Subcutaneous abdominal adipose tissue (tissue), 5 donors: ENCODE measurements around the gene VPS33B.
"Not testable (repeated sequence)": the region's sequence is repeated elsewhere in the genome, so short reads cannot be mapped to it uniquely, and the experiment has no call there.

Experiments
- H3K27ac ChIP-seq: one replicate; pipeline ENCODE4 v1.7.0; 2013; ENCODE audit warnings: low read depth, mild to moderate bottlenecking, inconsistent platforms, low read length, moderate library complexity
- H3K27me3 ChIP-seq, 5 donors: one replicate each; pipeline ENCODE4 v1.7.0; 2013; ENCODE audit warnings: low read length in 5 of 5, inconsistent platforms in 1 of 5; ENCODE audit not compliant: control insufficient read depth in 5 of 5, insufficient read depth in 4 of 5
- H3K36me3 ChIP-seq, 5 donors: one replicate each; pipeline ENCODE4 v1.7.0; 2013; ENCODE audit warnings: low read length in 5 of 5; ENCODE audit not compliant: control insufficient read depth in 5 of 5, insufficient read depth in 5 of 5
- H3K4me1 ChIP-seq, 5 donors: one replicate each; pipeline ENCODE4 v1.7.0; 2013; ENCODE audit warnings: low read length in 5 of 5, mild to moderate bottlenecking in 3 of 5, moderate library complexity in 1 of 5; ENCODE audit not compliant: control insufficient read depth in 5 of 5, insufficient read depth in 5 of 5
- H3K4me3 ChIP-seq, 5 donors: one replicate each; pipeline ENCODE4 v1.7.0; 2013; ENCODE audit warnings: low read length in 5 of 5, low read depth in 1 of 5
- H3K9ac ChIP-seq, 5 donors: one replicate each; pipeline ENCODE4 v1.7.0; 2013; ENCODE audit warnings: low read length in 5 of 5, mild to moderate bottlenecking in 4 of 5, moderate library complexity in 3 of 5
- H3K9me3 ChIP-seq, 5 donors: one replicate each; pipeline ENCODE4 v1.7.0; 2013; ENCODE audit warnings: low read length in 5 of 5; ENCODE audit not compliant: control insufficient read depth in 5 of 5
- donor health status: healthy.
- donor health status: healthy.
- donor health status: healthy.
- donor health status: healthy.
- donor health status: healthy.

Gene VPS33B

DNA sequence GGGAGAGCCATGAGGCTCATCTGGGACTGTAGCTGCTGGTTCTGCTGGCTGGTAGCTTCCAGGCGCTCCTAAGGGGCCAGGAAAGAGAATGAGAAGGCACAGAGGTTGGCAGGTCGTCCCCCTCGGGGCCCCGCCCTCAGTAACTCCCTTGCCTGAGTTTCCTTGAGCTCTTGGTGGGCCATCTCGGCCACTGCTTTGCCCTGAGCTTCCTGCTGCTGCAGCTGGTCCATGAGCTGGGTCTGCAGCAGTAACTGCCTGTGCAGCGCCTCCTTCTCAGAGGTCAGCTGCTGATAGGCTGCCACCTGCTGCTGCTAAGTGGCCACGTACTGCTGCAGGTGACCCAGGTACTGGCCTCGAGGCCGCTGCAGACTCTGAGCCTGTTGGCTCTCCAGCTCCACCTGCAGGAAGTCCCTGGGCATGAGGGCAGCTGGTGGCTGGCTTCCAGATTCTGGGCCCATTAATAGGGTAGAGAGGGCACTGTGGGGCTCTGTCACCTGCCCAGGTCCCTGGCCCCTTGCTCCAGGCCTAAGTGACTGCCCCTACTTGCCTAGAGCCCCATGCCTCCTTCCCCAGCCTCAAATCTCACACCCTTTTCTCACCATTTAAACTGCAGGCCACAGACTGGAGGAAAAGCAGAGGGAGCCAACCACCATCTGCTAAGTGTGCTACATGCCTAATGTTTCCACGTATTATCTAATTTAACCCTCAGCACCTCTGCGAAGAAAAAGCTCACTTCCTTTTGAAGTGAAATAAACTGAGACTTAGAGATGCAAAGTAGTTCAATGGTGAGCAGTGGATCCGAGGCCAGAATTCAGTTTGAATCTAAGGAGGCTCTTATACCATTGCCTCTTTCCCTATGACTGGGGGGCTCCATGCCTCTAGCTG, 10.8 kb upstream of the VPS33B start:
- peak overlapping the region in 1 of 5 donors; percentile 9 for H3K4me3 ChIP-seq
- H3K27ac ChIP-seq: no peak overlapping the region
- no peaks in the 10 kb centered on the region for H3K36me3 ChIP-seq
- no peaks in the 10 kb centered on the region for H3K9me3 ChIP-seq
- H3K27me3 ChIP-seq: peaks cover 0 to 15% (median 8%) of the 10 kb centered on the region in 5 donors
- H3K9ac ChIP-seq: no peak overlapping the region
- peaks cover 0 to 4% (median 0%) of the 10 kb centered on the region in 5 donors for H3K4me1 ChIP-seq

DNA sequence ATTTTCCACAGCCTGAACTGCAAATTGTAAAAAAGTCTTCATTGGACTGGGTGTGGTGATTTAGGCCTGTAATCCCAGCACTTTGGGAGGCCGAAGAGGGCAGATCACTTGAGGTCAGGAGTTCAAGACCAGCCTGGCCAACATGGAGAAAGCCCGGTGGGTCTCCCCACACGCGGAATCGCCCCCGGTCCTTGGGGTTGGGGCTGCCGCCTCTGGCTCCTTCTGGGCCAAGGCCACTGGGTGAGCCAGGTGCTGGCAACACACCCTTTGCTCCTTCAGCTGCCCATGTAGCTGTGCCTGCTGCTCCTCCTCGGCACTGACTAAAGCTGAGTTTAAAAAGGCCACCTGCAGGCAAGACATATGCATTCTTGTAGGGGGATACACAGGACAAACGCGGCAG, 9.4 kb upstream of the VPS33B start:
- no peaks in the 10 kb centered on the region for H3K36me3 ChIP-seq
- no peak overlapping the region for H3K27ac ChIP-seq
- no peaks in the 10 kb centered on the region for H3K9me3 ChIP-seq
- no peak overlapping the region for H3K9ac ChIP-seq
- H3K27me3 ChIP-seq: peaks cover 0 to 13% (median 7%) of the 10 kb centered on the region in 5 donors
- H3K4me3 ChIP-seq: no peak overlapping the region
- peaks cover 0 to 4% (median 0%) of the 10 kb centered on the region in 5 donors for H3K4me1 ChIP-seq

DNA sequence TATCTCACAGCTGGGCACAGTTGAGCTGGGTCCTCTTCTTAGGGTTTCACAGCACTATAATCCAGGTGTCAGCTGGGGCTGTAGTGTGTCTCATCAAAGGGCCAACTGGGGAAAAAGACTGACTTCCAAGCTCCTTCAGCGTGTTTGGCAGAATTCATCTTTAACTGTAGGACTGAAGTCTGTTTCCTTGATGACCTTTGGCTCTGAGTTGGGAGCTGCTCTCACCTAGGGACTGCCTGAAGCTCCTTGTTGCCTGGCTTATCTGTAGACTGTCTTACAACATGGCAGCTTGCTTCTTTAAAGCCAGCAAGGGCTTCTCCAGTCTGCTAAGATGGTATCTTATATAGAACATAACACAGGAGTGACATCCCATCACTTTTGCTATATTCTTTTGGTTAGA, 5.3 kb upstream of the VPS33B start:
- H3K36me3 ChIP-seq: no peaks in the 10 kb centered on the region
- H3K9me3 ChIP-seq: no peaks in the 10 kb centered on the region
- H3K4me3 ChIP-seq: no peak overlapping the region
- H3K27me3 ChIP-seq: no peaks in the 10 kb centered on the region
- peaks cover 0 to 5% (median 4%) of the 10 kb centered on the region in 5 donors for H3K4me1 ChIP-seq
- H3K9ac ChIP-seq: no peak overlapping the region
- H3K27ac ChIP-seq: no peak overlapping the region

DNA sequence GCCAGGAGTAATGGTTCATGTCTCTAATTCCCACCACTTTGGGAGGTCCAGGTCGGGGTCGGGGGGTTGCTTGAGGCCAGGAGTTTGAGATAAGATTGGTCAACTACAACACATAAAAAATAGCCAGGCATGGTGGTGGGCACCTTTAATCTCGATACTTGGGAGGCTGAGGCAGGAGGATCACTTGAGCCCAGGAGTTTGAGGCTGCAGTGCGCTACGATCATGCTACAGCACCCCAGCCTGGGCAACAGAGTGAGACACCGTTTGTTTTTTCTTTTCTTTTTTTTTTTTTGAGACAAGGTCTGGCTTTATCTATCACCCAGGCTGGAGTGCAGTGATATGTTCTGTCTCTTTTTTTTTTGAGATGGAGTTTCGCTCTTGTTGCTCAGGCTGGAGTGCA, 1.3 kb upstream of the VPS33B start:
- H3K4me3 ChIP-seq: no peak overlapping the region
- no peak overlapping the region for H3K27ac ChIP-seq
- H3K36me3 ChIP-seq: no peaks in the 10 kb centered on the region
- no peaks in the 10 kb centered on the region for H3K9me3 ChIP-seq
- H3K27me3 ChIP-seq: no peaks in the 10 kb centered on the region
- H3K9ac ChIP-seq: no peak overlapping the region
- H3K4me1 ChIP-seq: peaks cover 4 to 22% (median 21%) of the 10 kb centered on the region in 5 donors

DNA sequence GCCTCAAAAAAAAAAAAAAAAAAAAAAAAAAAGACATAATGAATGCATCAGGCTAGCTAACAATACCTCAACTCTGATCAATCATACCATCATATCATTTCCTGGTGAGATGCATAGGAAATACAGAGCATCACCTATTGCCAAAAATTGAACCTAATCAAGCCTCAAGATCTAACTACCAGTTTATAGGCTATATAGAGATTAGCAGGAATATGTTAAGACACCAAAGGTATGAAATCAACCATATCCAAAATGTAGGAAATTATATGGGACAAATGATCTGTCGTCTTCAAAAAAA, 387 bp upstream of the VPS33B start:
- Histone ChIP-seq H3K27me3 (no peaks in the 10 kb centered on the region), H3K4me1 (peaks cover 4 to 22% (median 21%) of the 10 kb centered on the region in 5 donors), H3K36me3 (peaks cover 0 to 4% (median 0%) of the 10 kb centered on the region in 5 donors), H3K27ac (peak overlapping the region; percentile 46), H3K9ac (peak overlapping the region; percentile 81 to 100 (median 93)), H3K4me3 (peak overlapping the region; percentile 96 to 100 (median 98)), H3K9me3 (no peaks in the 10 kb centered on the region)

GRCh38 chr15:91021516-91022074, 799 bp downstream of the VPS33B start:
- peak overlapping the region; percentile 46 for H3K27ac ChIP-seq
- peaks cover 4 to 22% (median 21%) of the 10 kb centered on the region in 5 donors for H3K4me1 ChIP-seq
- H3K9ac ChIP-seq: peak overlapping the region; percentile 81 to 100 (median 93)
- no peaks in the 10 kb centered on the region for H3K9me3 ChIP-seq
- peak overlapping the region; percentile 96 to 100 (median 98) for H3K4me3 ChIP-seq
- H3K27me3 ChIP-seq: no peaks in the 10 kb centered on the region
- H3K36me3 ChIP-seq: peaks cover 0 to 11% (median 7%) of the 10 kb centered on the region in 5 donors

DNA sequence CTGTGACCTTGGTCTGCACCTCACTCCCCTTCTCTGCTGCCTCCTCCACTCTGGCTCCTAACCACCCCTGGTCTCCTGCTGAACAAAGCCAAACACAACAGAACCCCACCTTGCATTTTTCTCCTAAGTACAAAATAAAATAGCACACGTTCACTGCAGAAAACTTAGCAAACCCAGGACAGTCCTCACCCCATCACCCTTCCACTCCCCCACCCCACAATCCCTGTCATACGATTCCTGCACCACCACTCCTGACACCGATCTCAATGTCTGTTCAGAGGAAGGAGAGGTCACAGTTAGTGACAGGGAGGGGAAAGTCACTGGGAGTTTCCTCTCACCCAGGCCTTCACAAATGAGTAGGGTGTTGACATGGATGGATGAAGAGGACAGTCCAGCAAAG, 4.2 kb downstream of the VPS33B start:
- Histone ChIP-seq H3K4me3 (no peak overlapping the region), H3K9me3 (no peaks in the 10 kb centered on the region), H3K4me1 (peaks cover 4 to 22% (median 21%) of the 10 kb centered on the region in 5 donors), H3K27me3 (no peaks in the 10 kb centered on the region), H3K9ac (peak overlapping the region in 1 of 5 donors; percentile 56), H3K27ac (no peak overlapping the region), H3K36me3 (peaks cover 4 to 34% (median 24%) of the 10 kb centered on the region in 5 donors)

GRCh38 chr15:91017716-91018115, 4.7 kb downstream of the VPS33B start:
- H3K36me3 ChIP-seq: peaks cover 9 to 38% (median 28%) of the 10 kb centered on the region in 5 donors
- no peaks in the 10 kb centered on the region for H3K9me3 ChIP-seq
- peaks cover 4 to 18% (median 17%) of the 10 kb centered on the region in 5 donors for H3K4me1 ChIP-seq
- H3K9ac ChIP-seq: peak overlapping the region in 1 of 5 donors; percentile 42
- H3K27ac ChIP-seq: no peak overlapping the region
- no peak overlapping the region for H3K4me3 ChIP-seq
- H3K27me3 ChIP-seq: no peaks in the 10 kb centered on the region

- H3K4me1 ChIP-seq, H3K27ac ChIP-seq, H3K9me3 ChIP-seq, H3K4me3 ChIP-seq, H3K9ac ChIP-seq, H3K27me3 ChIP-seq: not testable (repeated sequence)
- H3K36me3 ChIP-seq: peaks cover 27 to 71% (median 48%) of the 10 kb centered on the region in 5 donors
Observed at GRCh38 chr15:91013701-91014100, 8.7 kb downstream of the VPS33B start.

- Histone ChIP-seq H3K36me3 (peaks cover 21 to 86% (median 68%) of the 10 kb centered on the region in 5 donors), H3K27me3 (no peaks in the 10 kb centered on the region), H3K9ac (no peak overlapping the region), H3K9me3 (no peaks in the 10 kb centered on the region), H3K4me3 (no peak overlapping the region), H3K4me1 (peaks cover 0 to 2% (median 0%) of the 10 kb centered on the region in 5 donors), H3K27ac (no peak overlapping the region)
Observed at GRCh38 chr15:91007266-91007665, 15.1 kb downstream of the VPS33B start.
